Measurements from ENCODE around the gene TOB2.

Gene TOB2

GRCh38 chr22:41425660-41426365, 20.8 kb downstream of the TOB2 start:
- Histone ChIP-seq H3K27me3 (ENCODE audit: insufficient read depth, low read length) (no peaks in the 10 kb centered on the region), H4K20me1 (ENCODE audit: insufficient read depth, low read length) (no peaks in the 10 kb centered on the region), H3K9ac (ENCODE audit: low read length) (no peak overlapping the region), H3K27ac (ENCODE audit: low read depth, low read length, poor library complexity, severe bottlenecking) (peak overlapping the region; percentile 1), H3K4me2 (ENCODE audit: low read length) (no peak overlapping the region), H3K4me3 (ENCODE audit: low read depth, low read length, poor library complexity, severe bottlenecking) (no peak overlapping the region), H3K79me2 (ENCODE audit: insufficient read depth, low read length) (no peaks in the 10 kb centered on the region), H3F3A (ENCODE audit: insufficient read depth, low read length) (no peaks in the 10 kb centered on the region), H3K9me2 (ENCODE audit: low read depth, low read length) (no peaks in the 10 kb centered on the region), H3K4me1 (ENCODE audit: insufficient read depth, low read length, severe bottlenecking) (peaks cover 20% of the 10 kb centered on the region), H3K9me3 (ENCODE audit: low read length) (no peaks in the 10 kb centered on the region), H2AFZ (ENCODE audit: low read length) (no peak overlapping the region), H3K36me3 (ENCODE audit: insufficient read depth, low read length) (peaks cover 13% of the 10 kb centered on the region; the same call in 1 of the 2 replicates)
- TF ChIP-seq CTCF (IDR thresholded peaks at IDR 0.05; ENCODE audit: low read length) (no peak), EZH2 (IDR thresholded peaks at IDR 0.05; ENCODE audit: borderline replicate concordance, low read length) (no peak)

GRCh38 chr22:41418717-41419116, 27.9 kb downstream of the TOB2 start:
- Histone ChIP-seq H3K9ac (ENCODE audit: low read length) (no peak overlapping the region), H3F3A (ENCODE audit: insufficient read depth, low read length) (no peaks in the 10 kb centered on the region), H3K4me1 (ENCODE audit: insufficient read depth, low read length, severe bottlenecking) (peaks cover 35% of the 10 kb centered on the region), H3K4me2 (ENCODE audit: low read length) (no peak overlapping the region), H3K4me3 (ENCODE audit: low read depth, low read length, poor library complexity, severe bottlenecking) (no peak overlapping the region), H3K79me2 (ENCODE audit: insufficient read depth, low read length) (peaks cover 5% of the 10 kb centered on the region; the same call in 1 of the 2 replicates), H3K27me3 (ENCODE audit: insufficient read depth, low read length) (no peaks in the 10 kb centered on the region), H3K9me2 (ENCODE audit: low read depth, low read length) (no peaks in the 10 kb centered on the region), H3K36me3 (ENCODE audit: insufficient read depth, low read length) (peaks cover 8% of the 10 kb centered on the region; the same call in 1 of the 2 replicates), H4K20me1 (ENCODE audit: insufficient read depth, low read length) (no peaks in the 10 kb centered on the region), H2AFZ (ENCODE audit: low read length) (no peak overlapping the region), H3K9me3 (ENCODE audit: low read length) (no peaks in the 10 kb centered on the region), H3K27ac (ENCODE audit: low read depth, low read length, poor library complexity, severe bottlenecking) (no peak overlapping the region)
- TF ChIP-seq EZH2 (IDR thresholded peaks at IDR 0.05; ENCODE audit: borderline replicate concordance, low read length) (no peak), CTCF (IDR thresholded peaks at IDR 0.05; ENCODE audit: low read length) (no peak)

- H3K9ac ChIP-seq (ENCODE audit: low read length) = no peak overlapping the region
- H4K20me1 ChIP-seq (ENCODE audit: insufficient read depth, low read length) = no peaks in the 10 kb centered on the region
- no peak overlapping the region for H3K4me2 ChIP-seq (ENCODE audit: low read length)
- no peak overlapping the region for H2AFZ ChIP-seq (ENCODE audit: low read length)
- no peaks in the 10 kb centered on the region for H3F3A ChIP-seq (ENCODE audit: insufficient read depth, low read length)
- peaks cover 5% of the 10 kb centered on the region; the same call in 1 of the 2 replicates for H3K79me2 ChIP-seq (ENCODE audit: insufficient read depth, low read length)
- peaks cover 7% of the 10 kb centered on the region; the same call in 1 of the 2 replicates for H3K36me3 ChIP-seq (ENCODE audit: insufficient read depth, low read length)
- no peaks in the 10 kb centered on the region for H3K27me3 ChIP-seq (ENCODE audit: insufficient read depth, low read length)
- no peak for TF ChIP-seq EZH2 (IDR thresholded peaks at IDR 0.05; ENCODE audit: borderline replicate concordance, low read length)
- TF ChIP-seq CTCF (IDR thresholded peaks at IDR 0.05; ENCODE audit: low read length) = no peak
- H3K9me3 ChIP-seq (ENCODE audit: low read length) = no peaks in the 10 kb centered on the region
- H3K9me2 ChIP-seq (ENCODE audit: low read depth, low read length) = no peaks in the 10 kb centered on the region
- no peak overlapping the region for H3K4me3 ChIP-seq (ENCODE audit: low read depth, low read length, poor library complexity, severe bottlenecking)
- H3K27ac ChIP-seq (ENCODE audit: low read depth, low read length, poor library complexity, severe bottlenecking) = no peak overlapping the region
- H3K4me1 ChIP-seq (ENCODE audit: insufficient read depth, low read length, severe bottlenecking) = peaks cover 36% of the 10 kb centered on the region
Observed at GRCh38 chr22:41417622-41418390, 28.8 kb downstream of the TOB2 start.

All from OCI-LY1 (cell line).